SK-N-MC (cell line): ENCODE measurements around the gene CDH22.

Experiments used
- DNase-seq: peaks from one replicate; pipeline ENCODE4 v3.0.0-alpha.2; 2011; ENCODE audit warnings: low read depth, low spot score
- H3K27ac ChIP-seq: fragments of 200-600 bp; sonication (generic); 2 replicates; pipeline ENCODE4 v1.5.1; 2016; ENCODE audit warnings: mixed run types
- H3K36me3 ChIP-seq: fragments of 200-600 bp; sonication (generic); 2 replicates; pipeline ENCODE4 v1.6.1; 2017; ENCODE audit warnings: antibody characterized with exemption, low read length, mixed read lengths; ENCODE audit not compliant: insufficient read depth
- H3K4me3 ChIP-seq: fragments of 200-600 bp; sonication (generic); 2 replicates; pipeline ENCODE4 v1.5.1; 2016
- H3K9ac ChIP-seq: fragments of 200-600 bp; sonication (generic); 2 replicates; pipeline ENCODE4 v1.8.0; 2017; ENCODE audit warnings: mixed run types, mixed read lengths; ENCODE audit not compliant: insufficient read length
- H3K9me3 ChIP-seq: fragments of 200-600 bp; sonication (generic); 2 replicates; pipeline ENCODE4 v1.6.1; 2017; ENCODE audit warnings: low read depth, mild to moderate bottlenecking, antibody characterized with exemption, low read length, moderate library complexity, mixed read lengths
- EZH2 ChIP-seq: fragments of 200-600 bp; sonication (generic); IDR thresholded peaks from one replicate; pipeline ENCODE4 v1.6.1; 2017; ENCODE audit warnings: antibody characterized with exemption
- FOXP2 ChIP-seq: optimal IDR thresholded peaks from 2 replicates; pipeline ENCODE3; 2011; ENCODE audit warnings: mild to moderate bottlenecking, moderate library complexity; ENCODE audit not compliant: insufficient read depth; ENCODE audit errors: extremely low read length, control extremely low read depth
- POLR2AphosphoS5 ChIP-seq: IDR thresholded peaks from 2 replicates; pipeline ENCODE4 v1.6.1; 2012; ENCODE audit warnings: mild to moderate bottlenecking, low read depth, low read length, borderline replicate concordance

CDH22 gene

GRCh38 chr20:46330072-46330763, 21.9 kb upstream of the CDH22 start:
- H3K4me3 ChIP-seq = no peak overlapping the region
- H3K9me3 ChIP-seq = no peaks in the 10 kb centered on the region
- H3K27ac ChIP-seq = no peak overlapping the region
- no peak overlapping the region for H3K9ac ChIP-seq
- H3K36me3 ChIP-seq = no peaks in the 10 kb centered on the region
- TF ChIP-seq EZH2 (no peak), POLR2AphosphoS5 (no peak), FOXP2 (no peak)
- DNase-seq = no peak

GRCh38 chr20:46328200-46328882, 20.0 kb upstream of the CDH22 start:
- no peak for TF ChIP-seq EZH2
- TF ChIP-seq POLR2AphosphoS5 = no peak
- TF ChIP-seq FOXP2 = no peak
- no peak overlapping the region for H3K4me3 ChIP-seq
- H3K27ac ChIP-seq = no peak overlapping the region
- no peaks in the 10 kb centered on the region for H3K36me3 ChIP-seq
- H3K9me3 ChIP-seq = no peaks in the 10 kb centered on the region
- no peak for DNase-seq
- H3K9ac ChIP-seq = no peak overlapping the region

- no peak for DNase-seq
- no peak overlapping the region for H3K4me3 ChIP-seq
- no peak overlapping the region for H3K9ac ChIP-seq
- H3K27ac ChIP-seq = no peak overlapping the region
- H3K9me3 ChIP-seq = no peaks in the 10 kb centered on the region
- no peaks in the 10 kb centered on the region for H3K36me3 ChIP-seq
- TF ChIP-seq FOXP2 = no peak
- no peak for TF ChIP-seq POLR2AphosphoS5
- no peak for TF ChIP-seq EZH2
These were observed 19.3 kb upstream of the CDH22 start for GRCh38 chr20:46327557-46327956.

- TF ChIP-seq POLR2AphosphoS5 (no peak), FOXP2 (no peak), EZH2 (no peak)
- no peak for DNase-seq
- Histone ChIP-seq H3K9me3 (no peaks in the 10 kb centered on the region), H3K27ac (no peak overlapping the region), H3K9ac (no peak overlapping the region), H3K36me3 (no peaks in the 10 kb centered on the region), H3K4me3 (no peak overlapping the region)
These were observed 17.5 kb upstream of the CDH22 start for GRCh38 chr20:46325789-46326188.

GRCh38 chr20:46324960-46325703, 16.8 kb upstream of the CDH22 start:
- no peak overlapping the region for H3K27ac ChIP-seq
- no peak for DNase-seq
- no peaks in the 10 kb centered on the region for H3K9me3 ChIP-seq
- H3K36me3 ChIP-seq = no peaks in the 10 kb centered on the region
- TF ChIP-seq EZH2 (no peak), POLR2AphosphoS5 (no peak), FOXP2 (no peak)
- no peak overlapping the region for H3K4me3 ChIP-seq
- no peak overlapping the region for H3K9ac ChIP-seq

- H3K27ac ChIP-seq = no peak overlapping the region
- no peak for DNase-seq
- H3K36me3 ChIP-seq = no peaks in the 10 kb centered on the region
- H3K9me3 ChIP-seq = no peaks in the 10 kb centered on the region
- H3K9ac ChIP-seq = no peak overlapping the region
- TF ChIP-seq EZH2 = no peak
- TF ChIP-seq FOXP2 = no peak
- TF ChIP-seq POLR2AphosphoS5 = no peak
- H3K4me3 ChIP-seq = no peak overlapping the region
These were observed 16.1 kb upstream of the CDH22 start for GRCh38 chr20:46324379-46324778.

- no peak for DNase-seq
- TF ChIP-seq FOXP2 (no peak), POLR2AphosphoS5 (no peak), EZH2 (no peak)
- H3K27ac ChIP-seq = no peak overlapping the region
These were observed 15.3 kb upstream of the CDH22 start for GRCh38 chr20:46323557-46323956.

GRCh38 chr20:46322641-46323040, 14.3 kb upstream of the CDH22 start:
- DNase-seq = no peak
- Histone ChIP-seq H3K9me3 (no peaks in the 10 kb centered on the region), H3K4me3 (no peak overlapping the region), H3K9ac (no peak overlapping the region), H3K27ac (no peak overlapping the region), H3K36me3 (no peaks in the 10 kb centered on the region)
- TF ChIP-seq EZH2 (no peak), FOXP2 (no peak), POLR2AphosphoS5 (no peak)

More at GRCh38 chr20:46323557-46323956, 15.3 kb upstream of the CDH22 start:
- Histone ChIP-seq H3K4me3 (no peak overlapping the region), H3K36me3 (no peaks in the 10 kb centered on the region), H3K9ac (no peak overlapping the region), H3K9me3 (no peaks in the 10 kb centered on the region)
